Kidney (tissue), 14 donors: Measurements from ENCODE around the gene MAP7. TPM values are rescaled to one million over a fixed set of nuclear protein-coding genes. Genes with fewer than 3 reads are reported as not detected.

Experiments
- DNase-seq, 5 donors: peaks; one replicate each; pipeline ENCODE4 v3.0.0-alpha.2; 2013 to 2020
- FAIRE-seq: peaks from 2 replicates; lab custom pipeline; 2012; peaks lifted over from hg19 to GRCh38; lab: Jason Lieb, UNC
- H3K27ac ChIP-seq, 2 donors: one replicate each; pipeline ENCODE4 v1.7.0; 2013; ENCODE audit warnings: low read depth in 2 of 2, low read length in 2 of 2, inconsistent platforms in 1 of 2
- H3K27me3 ChIP-seq: one replicate; pipeline ENCODE4 v1.7.1; 2013; ENCODE audit warnings: low read length, inconsistent platforms; ENCODE audit not compliant: control insufficient read depth, insufficient read depth
- H3K36me3 ChIP-seq, 3 donors: one replicate each; pipeline versions ENCODE4 v1.7.0 to v1.7.1; 2013; ENCODE audit warnings: low read length in 3 of 3, control low read depth in 1 of 3, inconsistent platforms in 1 of 3; ENCODE audit not compliant: insufficient read depth in 3 of 3, control insufficient read depth in 2 of 3
- H3K4me1 ChIP-seq, 3 donors: one replicate each; pipeline versions ENCODE4 v1.7.0 to v1.7.1; 2013; ENCODE audit warnings: low read length in 3 of 3, inconsistent platforms in 1 of 3, low read depth in 1 of 3; ENCODE audit not compliant: control insufficient read depth in 2 of 3, insufficient read depth in 2 of 3
- H3K4me3 ChIP-seq, 3 donors: one replicate each; pipeline versions ENCODE4 v1.7.0 to v1.8.1; 2013; ENCODE audit warnings: low read length in 3 of 3, control low read depth in 1 of 3, inconsistent platforms in 1 of 3
- H3K9ac ChIP-seq, 3 donors: one replicate each; pipeline versions ENCODE4 v1.7.0 to v1.7.1; 2013; ENCODE audit warnings: low read length in 3 of 3, control low read depth in 1 of 3, inconsistent platforms in 1 of 3
- H3K9me3 ChIP-seq, 3 donors: one replicate each; pipeline versions ENCODE4 v1.7.0 to v1.7.1; 2013; ENCODE audit warnings: low read length in 3 of 3, control low read depth in 1 of 3, inconsistent platforms in 1 of 3; ENCODE audit not compliant: control insufficient read depth in 2 of 3, insufficient read depth in 1 of 3
- intact Hi-C: fragments of 100-400 bp; cut with DNase I; formaldehyde crosslinking; loops from one replicate; pipeline ENCODE4 v1.11.1; 2022
- polyA plus RNA-seq: library from polyadenylated mRNA; stranded (reverse); fragments of 350-450 nt; fragmentation: Illumina TruSeq; extraction: RNeasy Lipid Tissue Mini Kit (QIAGEN cat#74804); gene quantifications from one replicate; pipeline ENCODE4 v1.2.3, GENCODE V29; 2014; ENCODE audit warnings: low read depth, low replicate concordance; ENCODE audit not compliant: insufficient read depth
- total RNA-seq: library from RNA; stranded (reverse); fragmentation: NEBNext Ultra II Directional; extraction: Animal tissue kit (Norgen Biotek cat#: 25700); gene quantifications from one replicate; pipeline ENCODE4 v1.2.1, GENCODE V29; 2021
- TF ChIP-seq, protein P1 (sequence below): IDR thresholded peaks from 3 replicates; pipeline ENCODE4 v1.5.1; 2012; ENCODE audit warnings: mild to moderate bottlenecking, moderate library complexity, borderline replicate concordance; ENCODE audit not compliant: insufficient read depth; ENCODE audit errors: extremely low read depth
- donor health status: control.
- donor health status: control.
- donor health status: control.
- donor health status: control.
- donor health status: control.
- donor health status: DM: yes; HTN: yes; CAD: no.
- donor health status: Normal renal cell carcinoma (clear cell type).

Gene MAP7
- total and polyA plus RNA-seq, 2 donors from 2014 or later, result 16.0 to 40.0 TPM

DNA sequence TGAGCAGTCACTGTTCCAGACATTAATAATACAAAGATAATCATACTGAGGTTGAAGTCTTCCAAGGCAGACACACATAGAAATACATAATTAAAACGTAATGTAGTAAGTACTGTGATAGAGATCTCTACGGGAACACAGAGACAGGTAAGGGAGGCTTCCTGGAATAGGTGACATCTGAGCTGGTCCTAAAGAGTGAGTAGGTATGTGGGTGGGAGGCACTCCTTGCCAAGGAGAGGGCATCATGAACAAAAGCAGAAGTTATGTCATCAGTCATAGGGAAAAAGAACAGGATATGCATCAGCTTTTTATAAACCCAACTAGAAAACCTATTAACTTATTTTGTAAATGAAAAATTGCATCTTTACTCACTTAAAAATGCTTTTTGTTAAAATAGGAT lies 110.0 kb downstream of the MAP7 start:
- no peaks in the 10 kb centered on the region for H3K36me3 ChIP-seq
- DNase-seq, result no peak
- TF ChIP-seq, protein P1, sequence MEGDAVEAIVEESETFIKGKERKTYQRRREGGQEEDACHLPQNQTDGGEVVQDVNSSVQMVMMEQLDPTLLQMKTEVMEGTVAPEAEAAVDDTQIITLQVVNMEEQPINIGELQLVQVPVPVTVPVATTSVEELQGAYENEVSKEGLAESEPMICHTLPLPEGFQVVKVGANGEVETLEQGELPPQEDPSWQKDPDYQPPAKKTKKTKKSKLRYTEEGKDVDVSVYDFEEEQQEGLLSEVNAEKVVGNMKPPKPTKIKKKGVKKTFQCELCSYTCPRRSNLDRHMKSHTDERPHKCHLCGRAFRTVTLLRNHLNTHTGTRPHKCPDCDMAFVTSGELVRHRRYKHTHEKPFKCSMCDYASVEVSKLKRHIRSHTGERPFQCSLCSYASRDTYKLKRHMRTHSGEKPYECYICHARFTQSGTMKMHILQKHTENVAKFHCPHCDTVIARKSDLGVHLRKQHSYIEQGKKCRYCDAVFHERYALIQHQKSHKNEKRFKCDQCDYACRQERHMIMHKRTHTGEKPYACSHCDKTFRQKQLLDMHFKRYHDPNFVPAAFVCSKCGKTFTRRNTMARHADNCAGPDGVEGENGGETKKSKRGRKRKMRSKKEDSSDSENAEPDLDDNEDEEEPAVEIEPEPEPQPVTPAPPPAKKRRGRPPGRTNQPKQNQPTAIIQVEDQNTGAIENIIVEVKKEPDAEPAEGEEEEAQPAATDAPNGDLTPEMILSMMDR, result no peak
- intact Hi-C loops, result no loop called here
- no peaks in the 10 kb centered on the region for H3K9me3 ChIP-seq
- no peaks in the 10 kb centered on the region for H3K27me3 ChIP-seq
- H3K4me1 ChIP-seq, result peaks cover 0 to 14% (median 6%) of the 10 kb centered on the region in 3 donors
- H3K4me3 ChIP-seq, result no peak overlapping the region
- peak overlapping the region in 1 of 2 donors; percentile 74 for H3K27ac ChIP-seq
- no peak for FAIRE-seq
- no peak overlapping the region for H3K9ac ChIP-seq

DNA sequence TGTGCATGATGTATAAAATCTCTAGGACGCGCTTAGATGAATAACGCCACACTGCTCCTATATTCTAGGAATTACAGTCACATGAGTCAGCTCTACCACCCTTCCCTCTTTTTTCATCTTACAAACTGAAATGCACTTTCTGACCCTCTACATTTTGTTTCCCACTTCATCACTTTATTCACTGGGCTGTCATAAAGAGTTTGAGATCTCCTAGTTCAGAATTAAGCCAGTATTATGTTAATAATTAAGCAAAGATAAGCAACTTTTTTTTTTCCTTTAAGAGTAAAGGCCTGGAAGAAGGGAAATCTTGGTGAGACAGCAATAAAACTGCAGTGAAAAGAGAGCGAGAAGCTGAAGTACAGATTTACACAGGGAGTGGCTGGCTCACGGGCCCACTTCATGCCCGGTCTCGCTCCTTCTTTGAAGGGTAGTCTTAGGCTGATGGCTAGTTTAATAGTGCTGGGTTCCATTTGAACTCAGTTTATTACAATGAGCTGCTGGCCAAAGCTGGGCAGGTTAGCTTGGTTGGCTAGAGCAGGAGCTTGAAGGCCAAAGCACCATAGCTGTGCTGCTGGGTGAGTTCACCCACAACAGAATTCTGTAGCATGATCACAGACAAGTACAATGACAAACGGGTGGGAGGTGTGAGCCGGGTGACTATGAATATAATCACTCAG lies 110.6 kb downstream of the MAP7 start:
- no peaks in the 10 kb centered on the region for H3K27me3 ChIP-seq
- H3K9ac ChIP-seq, result peak overlapping the region in 1 of 3 donors; percentile 4
- peak overlapping the region; percentile 22 to 74 for H3K27ac ChIP-seq
- H3K36me3 ChIP-seq, result no peaks in the 10 kb centered on the region
- peak overlapping the region in 1 of 3 donors; percentile 16 for H3K4me3 ChIP-seq
- H3K4me1 ChIP-seq, result peaks cover 0 to 14% (median 6%) of the 10 kb centered on the region in 3 donors
- peak in 2 of 5 donors; percentile 11 to 14 for DNase-seq
- H3K9me3 ChIP-seq, result no peaks in the 10 kb centered on the region
- TF ChIP-seq, protein P1, result no peak
- intact Hi-C loops, result no loop called here
- peak; percentile 60 for FAIRE-seq

DNA sequence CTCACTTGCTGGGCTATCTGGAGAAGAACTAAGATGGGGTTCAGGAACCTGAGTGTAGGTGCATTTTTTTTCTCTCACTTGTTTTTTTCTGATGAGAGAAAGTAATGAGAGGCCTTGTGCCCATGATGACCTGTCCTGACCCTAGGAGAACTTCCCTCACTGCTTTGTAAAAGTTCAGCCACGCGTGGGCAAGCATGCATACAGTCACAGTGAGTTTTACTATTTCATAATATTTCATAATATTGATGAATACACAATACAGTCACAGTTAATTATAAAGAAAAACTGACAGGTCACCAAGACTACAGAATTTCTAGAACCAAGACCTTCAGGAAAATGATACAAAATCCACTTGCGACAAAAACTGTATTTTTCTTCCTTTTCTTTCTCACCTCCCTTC lies 111.8 kb downstream of the MAP7 start:
- Histone ChIP-seq H3K27ac (no peak overlapping the region), H3K9ac (no peak overlapping the region), H3K27me3 (no peaks in the 10 kb centered on the region), H3K4me1 (peaks cover 0 to 14% (median 6%) of the 10 kb centered on the region in 3 donors), H3K4me3 (no peak overlapping the region), H3K36me3 (no peaks in the 10 kb centered on the region), H3K9me3 (no peaks in the 10 kb centered on the region)
- FAIRE-seq, result no peak
- TF ChIP-seq, protein P1, result no peak
- DNase-seq, result no peak
- intact Hi-C loops, result no loop called here

DNA sequence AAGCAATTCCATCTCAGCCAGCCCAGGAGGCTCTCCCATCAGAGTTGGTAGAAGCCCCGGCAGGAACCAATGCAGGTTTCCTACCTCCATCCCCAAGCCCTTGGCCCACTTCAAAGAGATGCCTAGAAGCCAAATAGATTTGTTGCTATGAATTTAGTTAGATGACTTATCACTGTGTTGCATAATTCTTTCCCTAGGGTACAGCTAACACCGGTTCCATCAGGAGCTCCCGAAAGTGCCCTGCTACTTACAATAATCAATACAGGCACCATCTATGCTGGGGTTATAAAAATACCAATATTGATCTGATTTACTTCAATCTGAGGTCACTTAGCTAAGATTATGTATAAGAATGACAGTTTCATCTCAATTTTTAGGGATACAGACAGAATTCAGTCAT lies 113.0 kb downstream of the MAP7 start:
- Histone ChIP-seq H3K36me3 (no peaks in the 10 kb centered on the region), H3K27ac (no peak overlapping the region), H3K4me3 (no peak overlapping the region), H3K4me1 (peaks cover 0 to 14% (median 6%) of the 10 kb centered on the region in 3 donors), H3K9me3 (no peaks in the 10 kb centered on the region), H3K27me3 (no peaks in the 10 kb centered on the region), H3K9ac (no peak overlapping the region)
- intact Hi-C loops, result no loop called here
- DNase-seq (no peak), FAIRE-seq (no peak)
- TF ChIP-seq, protein P1, result no peak
